Effector CD4-positive, alpha-beta T cell (primary cell): ENCODE data around the gene CHN2.

Experiments
- DNase-seq: peaks from one replicate; pipeline ENCODE4 v3.0.0-alpha.2; 2020

The CHN2 gene

DNA sequence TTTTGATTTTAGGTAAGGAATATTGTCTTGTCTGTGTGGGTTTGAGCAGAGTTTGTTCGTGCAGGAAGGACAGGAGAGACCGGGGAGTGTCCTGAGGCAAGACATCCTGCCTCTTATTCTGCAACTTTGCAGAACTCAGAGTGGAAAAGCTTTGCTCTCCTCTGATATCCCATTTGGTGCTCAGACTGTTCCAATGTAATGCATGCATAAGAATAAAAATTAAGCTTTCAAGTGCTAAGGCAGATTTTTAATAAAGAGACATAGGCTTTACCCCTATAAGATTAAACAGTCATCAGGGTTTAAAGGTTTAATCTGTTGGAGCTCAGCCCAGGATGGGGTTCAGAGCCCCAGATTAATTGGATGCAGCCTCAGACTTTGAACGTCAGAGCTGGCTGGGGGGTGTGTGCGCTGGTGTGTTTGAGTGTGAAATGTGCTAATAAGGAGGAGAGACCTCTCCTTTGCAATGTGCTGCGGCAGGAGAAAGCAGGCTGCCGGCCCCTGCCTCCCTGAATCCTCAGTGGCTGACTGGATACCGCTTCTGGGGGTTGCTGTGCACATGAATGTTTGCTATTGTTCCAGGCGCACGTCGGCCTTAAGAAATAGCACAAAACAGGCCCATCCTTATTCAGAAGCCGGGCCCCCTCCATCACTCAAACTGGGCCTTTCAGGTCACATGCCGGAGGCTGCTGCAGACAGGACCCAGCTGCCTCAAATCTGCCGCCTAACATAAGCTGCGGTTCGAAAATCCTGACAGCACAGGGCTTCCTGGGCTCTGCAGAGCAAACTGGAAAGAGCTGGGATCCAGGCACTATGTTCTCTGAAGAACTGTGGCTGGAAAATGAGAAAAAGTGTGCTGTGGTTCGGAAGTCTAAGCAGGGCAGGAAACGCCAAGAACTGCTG is 285.0 kb downstream of the CHN2 start:
- no peak for DNase-seq

DNA sequence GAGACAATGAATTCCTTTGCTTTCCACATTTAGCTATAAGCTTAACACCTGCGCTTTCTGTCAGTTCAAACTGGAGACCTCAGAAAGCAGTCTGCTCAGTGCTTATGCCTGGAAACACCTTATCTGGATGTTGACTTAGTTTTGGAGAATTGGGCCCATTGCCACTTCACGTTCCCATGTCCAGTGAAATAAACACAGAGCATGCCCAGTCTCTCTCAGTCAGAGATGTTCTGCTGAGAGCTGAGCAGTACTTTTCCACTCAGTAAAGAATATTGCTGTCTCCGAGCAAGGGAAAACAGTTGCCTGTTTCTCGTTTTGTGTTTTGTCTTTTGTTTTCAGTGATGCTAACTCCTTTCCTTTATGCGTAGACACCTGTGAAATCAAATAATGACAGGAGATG is 285.9 kb downstream of the CHN2 start:
- DNase-seq, result no peak

GRCh38 chr7:29480934-29481651 is 286.5 kb downstream of the CHN2 start:
- no peak for DNase-seq

DNA sequence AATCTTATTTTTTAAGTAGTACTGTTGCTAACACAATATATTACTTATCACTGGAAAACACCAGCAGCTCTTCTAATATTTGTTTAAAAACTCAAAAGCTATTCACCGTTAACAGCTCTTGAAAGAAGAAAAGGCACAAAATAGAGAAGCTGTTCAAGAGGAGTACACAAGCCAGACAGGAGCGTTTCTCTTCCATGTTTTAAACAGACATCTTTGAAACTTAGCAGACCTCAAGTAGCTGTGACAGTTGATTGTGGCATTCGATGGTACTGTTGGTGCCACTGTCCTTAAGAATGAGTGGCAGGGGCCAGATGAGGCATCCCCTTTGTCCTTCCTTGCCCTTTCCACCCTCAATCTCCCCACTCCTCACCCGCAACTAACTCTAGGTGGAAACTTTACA is 287.5 kb downstream of the CHN2 start:
- no peak for DNase-seq

DNA sequence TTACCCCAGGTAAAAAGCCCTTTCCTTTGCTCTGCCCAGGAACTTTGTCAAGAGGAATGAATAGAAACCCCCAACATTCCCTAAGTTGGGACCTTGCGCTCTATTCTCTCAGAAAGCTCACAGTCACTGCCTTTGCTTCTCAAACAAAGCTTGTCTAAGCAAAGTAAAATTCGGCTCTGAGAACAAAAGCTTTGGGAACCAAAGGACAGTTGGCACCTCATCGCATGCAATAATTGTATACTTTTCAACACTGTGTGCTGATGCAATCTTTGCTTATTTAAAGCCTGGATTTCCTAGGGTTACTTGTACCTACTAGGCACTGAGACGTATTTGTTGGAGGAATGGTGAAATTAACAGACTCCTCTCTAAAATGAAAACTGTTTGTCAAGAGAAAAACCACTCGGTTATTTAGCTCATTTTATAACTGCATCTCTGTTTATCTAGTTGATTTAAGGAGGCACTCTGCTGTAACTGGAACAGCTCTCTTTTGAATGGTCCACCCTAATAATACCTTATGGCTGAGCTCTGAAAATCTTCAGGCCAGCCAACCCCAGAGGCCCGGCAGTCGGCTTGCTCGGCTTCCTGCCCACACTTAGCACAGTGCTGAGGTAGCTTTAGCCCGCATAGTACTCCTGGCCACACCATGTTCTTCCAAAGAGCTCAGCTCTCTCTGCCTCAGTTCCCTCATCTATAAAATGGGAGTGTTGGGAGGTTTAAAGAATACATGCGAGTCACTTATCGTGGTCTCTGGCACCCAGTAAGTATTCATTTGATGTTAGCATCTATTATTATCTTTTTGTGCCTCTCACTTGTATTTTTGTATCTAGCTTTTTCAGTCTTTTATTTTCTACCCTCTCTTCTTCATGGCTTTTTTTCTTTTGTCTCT is 288.9 kb downstream of the CHN2 start:
- no peak for DNase-seq

DNA sequence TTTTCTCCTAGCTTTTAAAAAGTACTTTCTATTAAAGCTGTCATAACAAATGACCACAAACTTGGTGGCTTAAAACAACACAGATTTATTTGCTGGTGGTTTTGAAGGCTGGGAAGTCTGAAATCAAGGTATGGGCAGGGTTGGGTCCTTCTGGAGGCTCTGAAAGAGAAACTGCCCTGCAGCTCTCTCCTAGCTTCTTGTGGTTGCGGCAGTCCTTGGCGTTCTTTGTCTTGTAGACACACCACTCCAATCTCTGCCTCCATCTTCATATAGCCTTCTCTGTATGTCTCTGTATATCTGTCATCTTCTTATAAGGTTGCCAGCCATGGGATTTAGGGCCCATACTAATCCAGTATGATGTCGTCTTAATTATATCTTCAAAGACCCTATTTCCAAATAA is 289.7 kb downstream of the CHN2 start:
- DNase-seq, result no peak

DNA sequence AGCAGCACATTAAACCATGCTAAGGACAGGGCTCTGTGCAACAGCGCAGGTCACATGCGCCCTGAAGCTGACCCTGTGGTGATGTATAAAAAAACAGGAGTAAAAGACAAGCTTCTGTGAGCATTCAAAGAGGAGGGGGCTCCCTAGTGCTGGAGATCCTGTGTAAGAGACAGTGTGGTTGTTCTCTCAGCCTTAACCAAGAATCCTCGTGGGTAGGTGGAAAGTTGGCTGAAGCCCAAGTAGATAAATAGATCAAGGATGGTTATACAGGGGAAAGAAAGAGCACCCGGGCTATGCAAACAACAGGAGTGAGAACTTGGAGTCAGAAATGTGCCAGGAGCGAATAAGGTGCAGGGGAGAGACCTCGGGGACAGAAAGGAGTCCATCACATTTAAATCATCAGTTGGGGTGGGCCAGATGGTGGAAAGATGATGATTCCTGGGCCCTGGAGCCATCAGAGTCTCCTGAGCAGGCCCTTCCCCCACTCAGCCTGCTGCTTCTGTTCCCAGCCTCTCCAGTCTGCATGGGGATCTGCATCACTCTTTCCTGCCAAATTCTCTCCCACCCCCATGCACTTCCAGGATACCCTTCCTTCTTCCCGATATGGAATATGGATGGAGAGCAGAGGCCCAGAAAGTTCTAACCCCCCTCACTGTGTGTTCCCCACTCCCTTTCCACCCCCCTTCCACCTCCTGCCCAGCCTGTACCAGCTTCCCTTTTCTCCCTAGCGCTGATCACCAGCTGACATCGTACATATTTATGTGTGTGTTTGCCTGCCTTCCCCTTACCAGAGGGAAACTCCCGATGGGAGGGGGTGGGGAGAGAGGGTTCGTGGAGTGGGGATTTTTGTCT is 291.0 kb downstream of the CHN2 start:
- no peak for DNase-seq

DNA sequence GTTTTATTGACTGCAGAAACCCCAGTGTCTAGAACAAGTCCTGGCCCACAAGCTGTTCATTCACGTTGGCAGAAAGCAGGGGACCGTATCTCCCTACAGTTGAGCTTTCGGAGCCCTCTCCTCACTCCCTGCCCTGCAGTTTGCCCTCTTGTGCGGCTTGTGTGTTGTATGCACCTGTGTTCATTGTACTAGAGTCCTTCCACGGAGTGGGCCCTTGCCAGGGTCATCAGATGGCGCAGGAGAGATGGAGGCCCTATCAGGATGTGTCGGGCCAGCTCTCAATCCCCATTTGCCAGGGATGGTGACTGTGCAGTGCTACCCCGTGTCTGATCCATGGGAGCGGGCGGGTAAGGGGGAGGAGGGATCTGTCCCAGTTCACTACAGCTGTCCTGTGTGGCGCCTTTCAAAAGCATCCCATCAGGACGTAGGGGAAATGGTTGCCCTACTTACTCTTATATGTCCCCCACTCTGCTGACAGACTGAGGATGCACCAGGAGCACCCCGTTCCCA is 291.7 kb downstream of the CHN2 start:
- DNase-seq, result no peak

DNA sequence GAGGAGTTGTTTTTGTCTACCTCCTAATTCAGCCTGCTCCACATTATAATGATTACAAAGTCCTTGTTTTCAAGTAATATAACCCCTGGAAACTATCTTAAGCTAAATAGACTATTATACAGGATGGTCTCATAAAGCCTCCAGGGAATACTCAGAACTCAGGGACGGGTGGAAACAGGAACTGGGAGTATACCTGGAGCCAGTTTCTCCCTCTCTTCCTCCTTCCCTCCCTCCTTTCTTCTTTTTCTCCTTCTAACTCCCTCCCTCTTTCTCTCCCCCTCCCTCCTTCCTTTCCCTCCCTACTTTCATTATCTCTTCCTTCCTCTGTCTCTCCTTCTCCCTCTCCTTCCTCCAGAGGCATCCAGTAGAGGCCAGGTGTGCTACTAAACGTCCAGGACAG is 292.8 kb downstream of the CHN2 start:
- DNase-seq, result no peak

DNA sequence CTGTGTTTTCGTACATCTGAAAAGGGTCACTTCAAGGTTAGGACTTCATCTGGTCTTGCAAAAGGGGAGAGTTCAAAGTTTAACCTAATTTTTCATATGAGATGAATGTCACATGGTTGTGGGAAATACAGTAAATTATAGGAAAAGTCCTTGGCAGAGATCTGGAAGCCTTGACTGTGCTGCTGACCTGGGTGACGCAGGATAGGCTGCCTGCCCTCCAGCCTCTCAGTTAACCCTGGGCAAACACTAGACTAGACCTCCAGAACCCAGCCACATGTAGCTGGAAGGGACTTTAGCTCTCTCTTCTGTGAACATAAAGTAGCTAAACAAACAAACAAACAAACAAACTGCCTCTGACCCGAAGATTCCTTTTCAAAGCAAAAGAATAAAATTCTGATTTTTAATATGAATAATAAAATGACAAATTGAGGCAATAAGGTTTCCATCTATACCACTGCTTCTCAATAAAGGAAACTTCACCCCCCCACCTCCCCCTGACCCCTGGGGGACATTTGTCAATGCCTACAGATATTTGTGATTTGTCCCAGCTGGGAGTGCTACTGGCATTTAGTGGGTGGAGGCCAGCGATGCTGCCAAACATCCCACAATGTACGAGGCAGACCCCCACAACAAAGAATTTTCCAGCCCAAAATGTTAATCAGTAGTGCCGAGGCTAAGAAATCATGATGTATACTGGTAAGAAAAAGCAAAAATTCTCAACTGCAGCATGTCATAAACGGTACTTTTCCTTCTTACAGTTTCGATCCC is 293.8 kb downstream of the CHN2 start:
- no peak for DNase-seq

- DNase-seq, result no peak
Measured at GRCh38 chr7:29488977-29489376, 294.4 kb downstream of the CHN2 start.

DNA sequence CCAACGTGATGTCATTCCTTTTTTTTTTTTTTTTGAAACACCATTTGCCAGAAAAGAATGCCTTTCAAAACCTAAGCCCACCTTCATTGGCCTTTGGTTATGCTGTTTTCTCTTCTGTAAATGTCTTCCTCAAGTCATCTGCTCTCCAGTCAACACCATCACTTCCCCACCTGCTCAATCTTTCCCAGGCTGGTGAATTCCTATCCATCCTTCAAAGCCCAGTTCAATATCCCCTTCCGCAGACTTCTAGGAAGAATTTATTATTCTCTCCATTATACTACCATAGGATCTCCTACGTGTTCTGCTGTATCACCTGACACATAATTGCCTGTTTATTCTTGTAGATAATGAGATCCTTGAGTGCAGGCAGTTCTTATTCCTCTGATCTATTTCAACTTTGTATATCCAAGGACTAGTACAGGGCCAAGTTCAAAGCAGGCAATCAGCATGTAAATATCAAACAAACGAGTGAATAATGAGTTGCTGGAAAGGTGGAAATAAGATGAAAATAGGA is 295.6 kb downstream of the CHN2 start:
- DNase-seq, result no peak

- DNase-seq, result no peak
Measured at GRCh38 chr7:29494350-29494749, 299.8 kb downstream of the CHN2 start.

- no peak for DNase-seq
Measured at GRCh38 chr7:29495653-29496052, 301.1 kb downstream of the CHN2 start.

DNA sequence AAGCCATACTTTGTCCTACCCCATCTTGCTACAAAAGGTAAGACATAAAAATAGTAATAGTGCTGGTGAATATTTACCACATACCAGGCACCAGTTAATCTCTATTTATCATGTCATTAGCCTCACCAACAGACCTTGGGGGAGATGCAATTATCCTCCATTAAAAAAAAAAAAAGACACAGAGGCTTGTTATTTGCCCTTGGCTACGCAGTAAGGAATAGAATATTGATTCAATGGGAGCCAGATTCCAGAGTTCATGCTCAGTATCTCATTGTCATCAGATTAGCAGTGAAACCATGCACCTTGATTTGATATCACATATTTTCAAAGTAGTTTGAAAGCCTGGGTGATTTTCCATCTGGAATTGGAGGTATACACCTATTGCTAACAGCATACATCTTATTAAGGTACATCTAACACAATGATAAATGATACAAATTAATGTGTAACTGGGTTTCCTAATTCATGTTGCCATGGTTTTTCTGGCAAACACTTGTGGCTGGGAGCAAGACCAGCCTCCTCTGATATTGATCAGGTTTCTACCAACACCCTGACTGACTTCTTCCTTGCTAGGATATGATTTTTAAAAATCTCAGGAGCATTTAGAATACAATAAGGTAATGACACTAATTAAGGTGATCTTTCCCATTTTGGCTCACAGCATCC is 301.9 kb downstream of the CHN2 start:
- DNase-seq, result no peak

GRCh38 chr7:29499932-29500331 is 305.4 kb downstream of the CHN2 start:
- DNase-seq, result no peak

DNA sequence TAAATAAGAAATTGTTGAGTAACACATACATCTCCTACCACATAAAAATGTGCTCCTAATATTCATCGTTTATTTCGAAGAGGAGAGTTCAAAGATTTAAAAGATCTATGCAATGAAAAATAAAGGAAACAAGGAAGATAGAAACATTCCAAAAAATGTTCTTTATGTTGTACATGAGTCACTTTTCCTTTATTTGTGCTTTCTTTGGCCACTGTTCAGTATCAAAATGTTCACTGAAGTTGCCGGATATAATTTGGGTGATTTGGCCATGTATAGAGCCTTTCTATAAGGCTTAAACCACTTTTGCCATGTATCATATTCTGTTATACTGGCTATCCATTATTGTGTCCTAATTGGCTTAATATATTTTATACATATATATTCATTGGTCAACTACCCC is 306.1 kb downstream of the CHN2 start:
- DNase-seq, result no peak

DNA sequence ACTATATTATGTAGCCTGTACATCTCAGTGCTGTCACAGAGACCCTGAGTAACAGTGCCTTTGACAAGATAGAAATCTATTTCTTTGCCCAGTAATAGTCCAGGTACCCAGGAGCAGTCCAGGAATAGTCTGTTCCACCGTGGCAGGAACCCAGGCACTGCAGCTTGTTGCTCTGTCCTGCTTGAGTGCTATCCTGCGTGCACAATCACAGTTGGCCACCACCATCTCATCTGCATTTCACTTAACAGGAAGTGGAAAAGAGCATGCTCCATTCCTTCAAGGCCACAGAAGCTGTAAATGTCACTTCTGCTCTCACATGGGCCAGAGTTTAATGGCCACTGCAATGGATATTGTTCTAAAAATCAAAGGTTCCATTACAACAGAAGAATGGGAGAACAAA is 307.6 kb downstream of the CHN2 start:
- no peak for DNase-seq

GRCh38 chr7:29505931-29506330 is 311.4 kb downstream of the CHN2 start:
- no peak for DNase-seq

GRCh38 chr7:29508608-29509007 is 314.0 kb downstream of the CHN2 start:
- DNase-seq, result no peak
